GM12872 (cell line): ENCODE data around the gene C11orf68.
A peak's percentile ranks its signal among the peaks of the same experiment; 100 is the strongest.

Source experiments
- CTCF ChIP-seq: IDR thresholded peaks from 3 replicates; pipeline ENCODE4 v1.5.1; 2011; ENCODE audit warnings: low read depth, mild to moderate bottlenecking, low read length, moderate library complexity; ENCODE audit not compliant: insufficient read depth

Gene C11orf68

GRCh38 chr11:65898656-65899355, 20.1 kb downstream of the C11orf68 start:
- TF ChIP-seq CTCF = no peak

- TF ChIP-seq CTCF = no peak
These were observed 21.8 kb downstream of the C11orf68 start for GRCh38 chr11:65897020-65897471.

DNA sequence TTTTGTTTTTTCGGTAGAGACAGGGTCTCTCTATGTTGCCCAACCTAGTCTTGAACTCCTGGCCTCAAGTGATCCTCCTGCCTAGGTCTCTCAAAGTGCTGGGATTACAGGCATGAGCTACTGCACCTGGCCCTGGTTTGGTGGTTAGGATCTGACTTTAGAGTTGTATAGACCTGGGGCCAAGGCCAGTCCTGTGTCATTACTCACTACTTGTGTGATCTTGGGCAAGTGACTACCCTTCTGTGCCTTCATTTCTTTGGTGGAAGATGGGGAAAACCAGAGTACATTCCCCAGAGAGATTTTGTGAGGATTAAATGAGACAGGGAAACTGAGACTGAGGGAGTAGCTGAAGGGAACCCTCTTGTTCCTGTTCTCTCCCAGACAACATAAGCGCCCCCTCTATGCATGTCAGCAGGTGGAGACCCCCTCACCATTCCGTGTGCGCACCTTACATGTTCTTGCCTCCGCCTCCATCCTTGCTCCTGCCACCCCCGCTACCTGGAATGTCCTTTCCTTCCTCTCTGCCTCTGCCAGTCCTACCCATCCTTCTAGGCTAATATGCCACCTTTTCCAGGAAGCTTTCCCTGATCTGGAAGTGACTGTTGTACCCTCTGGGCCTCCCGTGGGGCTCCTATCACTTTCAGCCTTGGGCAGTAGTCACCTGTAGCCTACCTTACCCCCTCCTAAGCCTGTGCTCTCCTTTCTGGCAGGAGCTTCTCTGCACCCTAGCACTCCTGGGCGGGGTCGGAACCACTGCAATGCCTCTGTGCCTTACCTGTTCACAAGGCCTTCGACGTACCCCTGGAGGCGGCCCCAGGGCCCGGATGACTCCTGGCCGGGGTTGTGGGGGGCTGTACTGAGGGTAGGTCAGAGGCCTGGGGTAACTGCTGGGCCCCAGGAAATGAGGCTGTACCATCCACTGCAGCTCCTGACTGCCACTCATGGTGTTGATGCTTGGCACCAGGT, 22.5 kb downstream of the C11orf68 start:
- TF ChIP-seq CTCF = no peak

DNA sequence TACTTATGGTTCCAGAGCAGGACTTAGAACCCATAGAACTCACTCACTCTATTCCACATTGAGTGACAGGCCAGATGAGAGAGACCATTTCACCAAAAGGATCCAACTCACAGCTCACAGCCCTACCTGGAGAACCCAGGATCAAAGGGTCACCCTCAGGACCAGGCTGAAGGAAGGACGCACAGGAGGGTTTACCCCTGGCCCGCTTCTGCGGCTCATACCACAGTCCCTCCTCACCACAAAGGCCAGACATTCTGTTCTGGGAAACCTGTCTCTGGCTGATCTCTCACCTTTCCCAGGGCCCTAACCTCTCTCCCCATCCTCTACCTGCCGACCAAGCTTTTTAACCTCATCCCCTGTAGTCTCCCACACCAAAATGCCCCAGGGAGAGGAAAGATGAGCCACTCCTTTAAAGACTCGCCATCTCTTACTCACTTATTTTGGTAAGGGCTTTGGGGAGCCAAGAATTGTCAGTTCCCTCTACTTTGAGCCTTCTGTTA, 23.3 kb downstream of the C11orf68 start:
- no peak for TF ChIP-seq CTCF

- TF ChIP-seq CTCF = 0 out of 3 replicates have a peak, but pooled peaks have one; percentile 2
These were observed 24.7 kb downstream of the C11orf68 start for GRCh38 chr11:65894034-65894591.

- TF ChIP-seq CTCF = no peak
These were observed 26.1 kb downstream of the C11orf68 start for GRCh38 chr11:65892661-65893317.
